ENCODE results near the gene SKP1. TPM values are rescaled to one million over a fixed set of nuclear protein-coding genes. Genes with fewer than 3 reads are reported as not detected.
A peak's percentile ranks its signal among the peaks of the same experiment; 100 is the strongest.

The SKP1 gene
- total RNA-seq, 1 donor from 2014 or later = 340 TPM

GRCh38 chr5:134130239-134130945 is 46.4 kb downstream of the SKP1 start:
- no peak for DNase-seq (ENCODE audit: low spot score)

DNA sequence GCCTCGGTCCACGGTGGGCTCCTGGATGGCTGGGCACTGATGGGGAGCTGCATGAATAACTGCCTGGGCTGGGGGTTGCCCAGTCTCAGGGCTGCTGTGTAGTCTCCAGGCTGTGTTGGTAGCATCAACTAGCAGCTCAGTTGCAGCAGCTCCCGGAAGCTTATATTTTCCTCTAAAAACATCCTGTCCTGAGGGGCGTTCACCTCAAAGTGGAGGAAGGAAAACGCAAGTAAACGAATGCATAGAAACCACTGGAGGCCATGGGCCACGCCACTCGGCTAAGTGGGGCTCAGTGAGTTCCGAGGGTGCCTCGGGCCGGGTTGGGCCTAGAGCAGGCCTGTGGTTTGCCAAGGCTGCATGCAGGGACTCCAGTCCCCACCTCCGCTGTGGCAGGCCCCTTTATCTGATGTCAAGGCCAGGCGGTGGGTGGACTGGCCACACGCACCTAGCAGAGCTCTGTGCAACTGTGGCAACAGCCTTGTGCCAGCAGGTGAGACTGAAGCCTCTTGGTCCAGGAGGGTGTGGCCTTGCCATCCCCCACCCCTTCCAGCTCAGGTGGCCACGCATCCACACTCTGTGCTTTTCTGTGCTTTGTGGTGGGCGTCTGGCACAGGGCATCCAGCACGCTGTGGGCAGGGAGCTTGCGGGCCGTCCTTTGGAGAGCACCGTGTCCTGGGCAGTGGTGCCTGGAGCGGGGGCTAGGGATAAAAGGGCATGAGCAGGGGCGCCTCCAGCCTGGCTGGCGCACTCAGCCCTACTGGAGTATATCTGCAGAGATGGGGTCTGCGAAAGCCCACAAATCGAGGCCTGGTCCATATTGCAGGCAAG is 47.1 kb downstream of the SKP1 start:
- DNase-seq (ENCODE audit: low spot score) = no peak

DNA sequence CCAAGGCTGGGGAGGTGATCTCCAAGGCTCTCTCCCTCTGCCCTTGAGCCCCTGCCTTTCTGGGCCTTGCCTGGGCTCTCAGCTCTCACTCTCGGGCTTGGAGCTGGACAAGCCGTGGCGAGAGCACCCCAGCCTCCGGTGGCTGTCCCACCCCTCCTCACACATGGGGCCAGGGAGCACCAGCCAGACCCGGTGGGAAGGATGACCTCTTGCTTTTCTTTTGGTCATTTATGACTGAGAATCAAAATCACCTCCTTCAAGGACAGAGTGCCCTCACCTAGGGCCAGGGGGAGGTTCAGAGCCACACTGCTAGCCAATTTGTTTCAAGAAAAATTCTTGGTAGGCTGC is 48.1 kb downstream of the SKP1 start:
- no peak for DNase-seq (ENCODE audit: low spot score)

GRCh38 chr5:134127988-134128647 is 48.6 kb downstream of the SKP1 start:
- DNase-seq (ENCODE audit: low spot score) = no peak

DNA sequence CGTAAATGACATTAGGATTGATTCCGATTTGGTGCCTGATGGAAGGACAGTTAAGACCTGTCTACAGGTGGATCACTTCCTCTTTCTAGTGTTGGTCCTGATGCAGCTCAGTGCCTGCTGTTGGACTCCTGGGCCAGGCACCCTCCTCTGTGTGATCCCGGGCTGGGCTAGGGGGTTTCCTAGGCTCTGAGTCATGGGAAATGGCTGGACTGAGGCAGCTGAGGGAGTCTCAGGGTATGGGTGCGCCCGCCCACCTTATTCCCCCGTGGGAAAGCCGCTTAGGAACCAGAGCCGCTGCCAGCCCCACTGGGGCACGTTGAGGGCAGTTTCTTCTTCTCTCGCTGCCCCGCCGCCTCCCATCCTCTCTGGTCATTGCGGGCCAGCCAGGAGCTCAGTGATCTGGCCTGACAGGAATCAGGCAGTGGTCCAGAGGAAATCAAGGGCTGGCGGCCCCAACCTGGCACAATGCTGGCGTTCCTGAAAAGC is 49.3 kb downstream of the SKP1 start:
- DNase-seq (ENCODE audit: low spot score) = no peak

DNA sequence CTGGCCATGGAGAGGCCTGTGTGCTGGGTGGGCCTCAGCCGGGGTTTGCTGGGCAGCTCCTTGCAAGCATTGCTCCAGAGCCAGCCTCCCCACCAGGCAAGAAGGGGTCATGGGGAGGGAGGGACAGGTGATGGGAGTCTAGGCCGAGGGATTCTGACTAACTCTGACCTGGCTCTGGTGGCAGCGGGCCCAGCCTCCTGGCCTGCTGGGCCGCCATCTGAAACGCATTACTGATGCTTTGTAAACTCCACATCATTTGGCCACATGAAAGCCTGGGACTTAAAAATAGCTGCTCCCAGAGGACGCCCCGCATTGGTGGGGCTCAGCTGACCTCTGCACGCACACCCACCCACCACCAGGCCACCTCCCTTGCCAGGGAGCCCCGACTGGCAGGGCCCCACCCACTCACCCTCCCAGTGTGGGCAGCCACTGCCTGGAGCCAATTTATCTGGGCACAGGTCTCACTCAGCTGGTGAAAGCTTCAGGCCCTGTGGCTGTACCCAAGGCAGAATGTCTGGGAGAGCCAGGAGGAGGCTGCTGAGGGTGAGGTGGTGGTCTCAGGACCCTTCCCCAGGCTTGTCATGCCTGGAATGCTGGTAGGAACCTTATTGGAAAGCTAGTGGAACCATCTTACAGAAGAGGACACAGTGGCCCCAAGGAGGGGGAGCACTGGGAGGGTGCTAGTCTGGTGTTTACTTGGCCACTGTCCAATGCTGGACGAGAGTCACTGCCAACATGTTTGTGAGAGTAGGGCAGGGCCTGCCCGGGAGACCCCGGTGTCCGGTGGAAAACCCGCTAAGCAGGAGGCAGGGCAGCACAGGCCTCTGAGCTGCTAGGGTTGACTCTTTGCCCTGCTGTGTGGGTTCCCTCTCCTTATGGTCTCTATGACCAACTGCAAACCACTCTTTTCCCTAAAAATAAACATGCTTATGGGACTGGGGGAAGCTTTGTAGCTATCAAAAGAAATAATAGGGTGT is 51.4 kb downstream of the SKP1 start:
- peak; percentile 28 for DNase-seq (ENCODE audit: low spot score)

DNA sequence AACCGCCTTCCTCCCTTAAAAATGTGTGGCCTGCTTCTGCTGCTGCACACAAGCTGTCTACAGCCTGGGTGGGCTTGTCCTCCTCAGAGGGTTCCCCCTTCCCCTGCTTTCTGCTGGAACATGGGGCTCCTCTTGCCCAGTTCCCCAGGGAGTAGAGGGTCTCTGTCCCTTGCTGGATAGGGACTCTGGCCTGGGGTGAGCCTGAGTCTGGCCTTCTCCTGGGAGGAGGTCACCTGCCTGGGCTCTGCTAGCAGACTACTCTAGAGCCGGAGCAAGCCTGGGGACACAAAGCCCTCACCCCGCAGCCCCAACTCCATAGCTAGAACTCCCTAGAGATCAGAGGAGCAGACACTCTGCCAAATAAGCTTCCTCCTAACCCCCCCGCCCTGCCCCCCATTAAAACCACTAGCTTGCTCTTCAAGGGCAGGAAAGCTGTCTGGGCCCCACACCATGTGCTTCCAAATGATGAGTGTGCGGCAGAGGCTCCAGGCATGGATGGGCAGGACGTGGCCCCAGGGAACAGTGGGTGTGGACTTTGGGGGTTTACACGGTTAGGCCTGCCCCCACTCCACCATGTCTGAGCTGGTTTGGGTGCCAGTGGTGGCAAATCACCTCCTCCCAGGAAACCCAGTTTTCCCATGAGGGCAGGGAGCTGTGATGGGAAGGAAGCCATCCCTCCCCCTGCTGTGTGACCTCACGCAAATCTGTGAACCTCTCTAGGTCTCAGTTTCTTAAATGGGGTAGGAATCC is 52.3 kb downstream of the SKP1 start:
- DNase-seq (ENCODE audit: low spot score) = no peak

DNA sequence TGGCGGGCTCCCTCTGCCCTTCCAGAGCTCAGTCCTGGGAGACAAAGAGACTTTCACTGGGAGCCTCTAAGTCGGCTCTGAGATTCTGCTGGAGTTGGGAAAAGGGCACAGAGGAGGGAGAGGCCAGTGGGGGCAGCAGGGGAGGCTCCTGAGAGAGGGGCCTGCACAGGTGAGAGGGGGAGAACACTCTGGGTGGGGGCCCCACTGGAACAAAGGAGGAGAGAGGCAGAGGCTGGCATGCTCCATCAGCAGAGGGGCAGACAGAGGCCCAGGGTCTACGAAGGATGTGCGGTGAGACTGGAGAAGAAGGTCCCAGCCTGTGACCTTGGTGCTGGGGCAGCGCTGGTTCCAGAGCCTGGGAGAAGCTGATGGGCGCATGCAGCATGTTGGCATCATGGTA is 53.4 kb downstream of the SKP1 start:
- DNase-seq (ENCODE audit: low spot score) = no peak

- DNase-seq (ENCODE audit: low spot score) = no peak
Observed at GRCh38 chr5:134122530-134122929, 54.2 kb downstream of the SKP1 start.

GRCh38 chr5:134120386-134121138 is 56.2 kb downstream of the SKP1 start:
- no peak for DNase-seq (ENCODE audit: low spot score)

DNA sequence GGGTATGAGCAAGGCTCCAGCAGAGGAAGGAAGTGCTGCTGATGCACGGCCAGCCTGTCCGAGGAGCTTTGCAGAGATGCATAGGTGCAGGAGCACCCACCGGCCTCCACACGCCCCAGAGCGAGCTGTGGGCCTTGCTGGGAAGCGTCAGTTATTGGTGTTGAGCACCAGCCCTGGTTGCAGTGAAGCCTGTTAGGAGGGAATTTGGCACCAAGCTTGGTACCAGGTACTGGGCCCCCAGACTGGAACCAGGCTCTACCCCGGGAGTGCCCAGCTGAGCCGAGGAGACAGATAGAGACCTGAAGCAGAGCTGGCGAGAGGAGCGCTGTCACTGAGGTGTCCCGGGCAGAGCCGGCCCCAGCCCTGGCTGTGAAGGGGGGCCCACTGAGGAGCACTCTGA is 57.0 kb downstream of the SKP1 start:
- no peak for DNase-seq (ENCODE audit: low spot score)

DNA sequence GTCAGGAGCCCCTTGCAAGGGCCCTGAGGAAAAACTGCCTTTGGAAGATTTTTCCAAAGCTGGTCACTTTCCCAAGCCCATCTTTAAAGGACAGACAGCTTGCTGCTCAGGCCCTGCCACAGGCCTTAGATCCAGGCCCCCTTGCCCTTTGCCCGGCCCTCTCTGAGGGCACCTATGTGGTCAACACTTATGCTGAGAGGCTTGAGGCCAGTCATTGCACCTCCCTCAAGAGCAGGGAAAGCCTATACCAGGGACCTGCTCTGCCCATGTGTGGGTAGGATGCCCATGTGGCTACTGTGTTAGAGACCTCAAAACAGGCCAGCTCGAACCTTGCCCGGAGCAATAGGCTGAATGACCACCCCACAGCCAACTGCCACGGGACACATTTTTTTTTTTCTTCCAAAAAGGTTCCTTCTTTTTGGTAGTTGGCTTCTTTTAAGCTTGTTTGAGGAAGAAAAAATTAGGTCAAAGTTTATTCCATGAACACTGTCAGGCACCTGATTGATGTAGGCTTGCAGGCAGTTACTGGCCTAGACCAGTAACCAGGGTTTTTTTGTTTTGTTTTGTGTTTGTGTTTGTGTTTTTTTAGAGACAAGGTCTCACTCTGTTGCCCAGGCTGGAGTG is 58.4 kb downstream of the SKP1 start:
- no peak for DNase-seq (ENCODE audit: low spot score)

DNA sequence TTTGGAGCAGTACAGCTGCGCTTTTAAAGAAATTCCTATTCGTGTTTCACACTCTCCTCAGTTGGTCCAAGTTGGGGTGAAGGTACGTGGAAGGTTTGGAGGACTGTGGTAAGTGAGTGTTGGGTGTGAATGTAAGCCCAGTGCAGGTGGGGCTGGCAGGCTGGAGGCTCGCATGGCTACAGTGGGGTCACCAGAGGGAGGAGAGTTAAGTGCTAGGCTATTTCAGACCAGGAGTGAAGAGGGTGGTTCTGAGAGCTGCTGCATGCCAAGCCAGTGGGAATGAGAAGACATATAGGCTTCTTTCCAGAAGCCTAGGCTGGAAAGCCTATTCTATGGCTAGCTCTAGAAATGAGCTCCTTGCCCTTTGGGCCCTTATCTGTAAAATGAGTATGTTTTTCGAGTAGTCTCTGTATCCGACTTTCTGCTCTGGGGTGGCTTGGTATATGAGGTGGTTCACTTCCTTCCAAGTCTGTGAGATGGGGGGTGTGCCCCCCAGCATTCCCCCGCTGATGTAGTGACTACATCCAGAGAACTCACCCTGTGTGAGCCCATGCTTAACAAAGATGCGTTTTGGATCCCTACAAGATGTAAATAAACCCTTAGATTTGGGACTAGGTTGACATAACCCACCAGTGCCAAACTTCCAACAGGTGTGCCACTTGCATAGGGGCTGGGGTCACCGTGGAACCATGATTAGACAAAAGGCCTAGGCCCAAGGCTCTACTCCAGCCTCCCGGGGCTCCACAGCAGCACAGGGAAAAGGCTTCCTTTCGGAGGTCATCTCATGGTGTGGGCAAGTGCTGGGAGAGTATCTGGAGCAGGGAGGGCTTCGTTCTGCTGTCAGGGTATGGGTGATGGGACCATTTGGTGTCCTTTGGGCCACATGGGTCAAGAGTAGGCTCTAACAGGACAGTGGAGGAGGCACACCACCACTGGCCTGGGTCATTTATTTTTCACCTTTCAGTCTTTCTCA is 59.7 kb downstream of the SKP1 start:
- no peak for DNase-seq (ENCODE audit: low spot score)

- no peak for DNase-seq (ENCODE audit: low spot score)
Observed at GRCh38 chr5:134116286-134116685, 60.5 kb downstream of the SKP1 start.

DNA sequence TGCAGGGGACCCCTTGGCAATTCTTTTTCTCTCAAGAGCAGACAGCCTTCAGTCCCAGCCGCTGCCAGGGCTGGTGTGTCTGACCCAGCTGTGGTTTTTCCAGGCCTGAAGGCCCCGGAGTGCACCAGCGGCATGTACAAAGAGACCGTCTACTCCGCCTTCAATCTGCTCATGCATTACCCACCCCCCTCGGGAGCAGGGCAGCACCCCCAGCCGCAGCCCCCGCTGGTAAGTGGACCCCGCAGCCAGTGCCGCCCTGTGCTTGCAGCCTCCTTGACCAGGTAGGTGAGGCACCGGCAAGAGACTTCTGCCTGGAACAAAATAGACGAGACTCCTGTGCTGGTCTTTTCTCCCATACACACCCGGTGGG is 61.0 kb downstream of the SKP1 start:
- DNase-seq (ENCODE audit: low spot score) = no peak

GRCh38 chr5:134114886-134115805 is 61.6 kb downstream of the SKP1 start:
- no peak for DNase-seq (ENCODE audit: low spot score)

Measured in mucosa of gallbladder (tissue), 1 donor.